ENCODE data around the gene ACTL10.

The ACTL10 gene

DNA sequence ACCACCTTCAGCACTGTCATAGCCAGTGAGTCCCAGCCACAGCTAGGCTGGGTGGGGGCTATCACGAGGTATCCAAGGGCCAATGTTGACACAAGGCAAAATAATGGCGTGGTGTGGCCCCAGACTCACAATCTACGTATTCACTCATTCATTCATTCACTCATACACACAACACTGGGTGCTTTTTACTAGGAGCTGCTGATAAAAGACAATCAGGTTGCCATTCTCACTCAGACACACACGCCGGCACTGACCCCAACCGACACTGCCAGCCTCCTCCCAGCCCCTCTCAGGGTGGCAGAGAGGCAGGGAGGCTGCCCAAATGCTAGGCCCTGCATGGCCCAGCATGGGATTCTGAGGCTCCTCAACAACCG is 6.1 kb upstream of the ACTL10 start:
- in situ Hi-C loops (cut with HindIII; ENCODE audit: low sequenced_read_pairs) = no loop called here
- TF ChIP-seq, protein P1, sequence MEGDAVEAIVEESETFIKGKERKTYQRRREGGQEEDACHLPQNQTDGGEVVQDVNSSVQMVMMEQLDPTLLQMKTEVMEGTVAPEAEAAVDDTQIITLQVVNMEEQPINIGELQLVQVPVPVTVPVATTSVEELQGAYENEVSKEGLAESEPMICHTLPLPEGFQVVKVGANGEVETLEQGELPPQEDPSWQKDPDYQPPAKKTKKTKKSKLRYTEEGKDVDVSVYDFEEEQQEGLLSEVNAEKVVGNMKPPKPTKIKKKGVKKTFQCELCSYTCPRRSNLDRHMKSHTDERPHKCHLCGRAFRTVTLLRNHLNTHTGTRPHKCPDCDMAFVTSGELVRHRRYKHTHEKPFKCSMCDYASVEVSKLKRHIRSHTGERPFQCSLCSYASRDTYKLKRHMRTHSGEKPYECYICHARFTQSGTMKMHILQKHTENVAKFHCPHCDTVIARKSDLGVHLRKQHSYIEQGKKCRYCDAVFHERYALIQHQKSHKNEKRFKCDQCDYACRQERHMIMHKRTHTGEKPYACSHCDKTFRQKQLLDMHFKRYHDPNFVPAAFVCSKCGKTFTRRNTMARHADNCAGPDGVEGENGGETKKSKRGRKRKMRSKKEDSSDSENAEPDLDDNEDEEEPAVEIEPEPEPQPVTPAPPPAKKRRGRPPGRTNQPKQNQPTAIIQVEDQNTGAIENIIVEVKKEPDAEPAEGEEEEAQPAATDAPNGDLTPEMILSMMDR (IDR thresholded peaks at IDR 0.05; ENCODE audit: low read depth, low read length, missing control alignments) = no peak
- no peak overlapping the region for H3K4me3 ChIP-seq (ENCODE audit: low read depth, low read length)
- no peak for DNase-seq (ENCODE audit: low read depth)

DNA sequence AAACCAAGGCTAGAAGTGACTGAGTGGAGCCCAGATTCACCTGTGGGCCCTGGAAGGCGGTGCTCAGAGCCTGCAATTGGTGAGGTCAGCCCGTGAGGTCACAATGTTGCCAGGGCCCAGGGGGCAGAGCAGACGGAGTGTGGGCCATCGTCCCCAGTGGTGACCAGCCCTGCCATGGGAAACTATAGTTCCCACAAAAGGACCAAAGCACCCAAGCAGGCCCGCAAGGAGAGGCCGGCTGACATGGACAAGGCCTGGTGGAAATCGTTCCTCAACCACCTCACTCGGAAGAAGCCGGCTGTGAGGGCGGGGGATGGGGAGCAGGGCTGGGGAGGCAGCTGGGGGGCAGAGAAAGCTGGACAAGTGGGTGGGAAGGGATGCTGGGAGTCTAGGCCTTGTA is 4.6 kb upstream of the ACTL10 start, which contains the start of gene C20orf144:
C20orf144 (plus strand) TSS at position 156 of the 400 bp plus-strand sequence; CDS start at position 175, 19 bp downstream.
- in situ Hi-C loops (cut with HindIII; ENCODE audit: low sequenced_read_pairs) = no loop called here
- DNase-seq (ENCODE audit: low read depth) = no peak
- peak within 1 kb of the TSS; percentile 57 for H3K4me3 ChIP-seq (ENCODE audit: low read depth, low read length)
- TF ChIP-seq, protein P1 (IDR thresholded peaks at IDR 0.05; ENCODE audit: low read depth, low read length, missing control alignments) = no peak

DNA sequence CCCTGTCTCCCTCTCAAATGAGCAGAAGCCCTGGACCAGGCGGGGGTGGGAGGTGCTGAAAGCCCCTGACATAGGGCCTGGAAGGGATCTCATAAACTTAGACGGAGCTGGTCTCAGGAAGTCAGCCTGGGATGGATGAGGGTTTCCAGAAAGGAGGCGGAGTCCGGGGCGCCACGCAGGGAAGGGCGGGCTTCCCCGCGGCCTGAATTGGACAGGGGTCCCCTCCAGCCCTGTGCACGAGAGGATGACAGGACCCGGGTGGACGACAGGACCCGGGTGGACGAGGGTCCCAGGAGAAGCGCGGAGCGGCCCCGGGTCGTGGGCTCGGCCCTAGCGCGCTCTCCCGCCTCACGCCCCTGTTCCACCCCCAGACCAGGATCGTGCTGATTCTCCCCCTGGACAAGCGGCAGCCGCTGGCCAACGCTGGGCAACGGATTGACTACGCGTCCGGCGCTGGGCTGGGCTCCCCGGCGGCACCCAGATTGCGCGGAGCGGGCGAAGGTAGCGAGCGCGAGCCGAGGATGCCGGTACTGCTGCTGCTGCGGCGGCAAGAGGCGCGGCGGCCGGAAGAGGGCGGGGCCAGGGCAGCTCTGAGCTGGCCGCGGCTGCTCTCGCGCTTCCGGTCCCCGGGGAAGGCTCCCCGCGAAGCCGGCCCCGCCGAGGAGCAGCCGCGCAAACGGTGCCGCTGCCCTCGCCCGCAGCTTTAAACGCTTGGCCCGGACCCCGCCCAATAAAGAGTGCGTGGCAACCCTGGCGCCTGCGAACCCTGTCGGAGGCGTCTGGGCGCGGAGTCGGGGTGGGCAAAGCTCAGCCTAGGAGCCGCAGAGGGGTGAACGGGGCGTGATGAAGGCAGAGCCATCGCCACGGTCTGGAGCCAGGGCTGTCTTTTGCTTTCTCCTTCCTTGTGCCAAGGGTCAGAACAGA is 3.3 kb upstream of the ACTL10 start:
- H3K4me3 ChIP-seq (ENCODE audit: low read depth, low read length) = peak overlapping the region; percentile 57
- no peak for DNase-seq (ENCODE audit: low read depth)
- in situ Hi-C loops (cut with HindIII; ENCODE audit: low sequenced_read_pairs) = no loop called here
- TF ChIP-seq, protein P1 (IDR thresholded peaks at IDR 0.05; ENCODE audit: low read depth, low read length, missing control alignments) = no peak

DNA sequence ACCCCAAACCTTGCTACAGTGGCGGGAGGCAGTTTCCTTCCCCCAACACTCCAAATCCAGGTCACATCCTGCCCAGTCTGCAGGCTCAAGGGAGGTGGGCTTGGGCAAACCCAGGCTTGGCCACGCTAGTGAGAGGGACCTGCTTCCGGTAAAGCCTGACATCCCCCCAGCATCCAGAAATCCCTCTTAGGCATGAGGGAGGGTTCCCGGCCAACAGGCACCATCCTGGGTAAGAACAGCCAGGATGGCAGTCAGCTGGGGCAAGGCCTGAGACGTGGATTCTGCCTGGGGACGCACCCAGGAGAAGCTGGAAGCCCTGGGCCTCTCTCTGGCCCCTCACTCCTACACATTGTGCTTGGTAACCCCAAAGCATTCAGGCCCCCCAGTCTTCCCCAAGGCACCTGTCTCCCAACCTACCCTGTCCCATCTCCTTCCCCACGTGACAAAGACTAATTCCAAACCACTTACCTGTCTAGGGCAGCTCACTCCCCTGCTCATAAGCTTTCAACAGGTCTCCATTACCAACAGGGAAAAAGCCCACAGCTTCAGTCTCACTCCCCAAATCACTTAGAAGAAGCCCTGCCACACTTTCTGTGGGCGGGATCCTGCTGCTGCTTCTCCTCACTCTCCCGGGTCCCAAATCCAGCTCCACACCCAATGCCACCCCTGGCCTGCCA is 2.5 kb upstream of the ACTL10 start:
- in situ Hi-C loops (cut with HindIII; ENCODE audit: low sequenced_read_pairs) = no loop called here
- no peak for DNase-seq (ENCODE audit: low read depth)
- TF ChIP-seq, protein P1 (IDR thresholded peaks at IDR 0.05; ENCODE audit: low read depth, low read length, missing control alignments) = no peak
- peak overlapping the region; percentile 57 for H3K4me3 ChIP-seq (ENCODE audit: low read depth, low read length)

DNA sequence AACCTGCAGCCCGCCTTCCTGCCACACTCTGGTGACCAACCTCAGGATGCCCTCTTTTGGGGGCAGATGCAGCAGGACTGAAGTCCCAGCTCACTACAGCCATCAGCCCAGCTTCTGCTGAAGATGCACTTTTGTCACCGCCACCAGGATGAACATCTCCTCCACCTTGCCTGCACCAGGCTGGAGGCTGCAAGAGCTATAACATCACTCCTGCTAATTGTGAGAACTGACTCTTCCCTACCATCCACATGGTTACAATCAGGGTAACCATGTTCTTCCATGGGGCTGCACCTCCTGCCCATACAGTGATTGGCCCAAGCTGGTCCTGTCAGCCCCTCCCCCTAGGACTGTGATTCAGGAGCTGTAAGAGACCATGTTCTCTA is 2.0 kb upstream of the ACTL10 start:
- TF ChIP-seq, protein P1 (IDR thresholded peaks at IDR 0.05; ENCODE audit: low read depth, low read length, missing control alignments) = no peak
- DNase-seq (ENCODE audit: low read depth) = no peak
- in situ Hi-C loops (cut with HindIII; ENCODE audit: low sequenced_read_pairs) = no loop called here

DNA sequence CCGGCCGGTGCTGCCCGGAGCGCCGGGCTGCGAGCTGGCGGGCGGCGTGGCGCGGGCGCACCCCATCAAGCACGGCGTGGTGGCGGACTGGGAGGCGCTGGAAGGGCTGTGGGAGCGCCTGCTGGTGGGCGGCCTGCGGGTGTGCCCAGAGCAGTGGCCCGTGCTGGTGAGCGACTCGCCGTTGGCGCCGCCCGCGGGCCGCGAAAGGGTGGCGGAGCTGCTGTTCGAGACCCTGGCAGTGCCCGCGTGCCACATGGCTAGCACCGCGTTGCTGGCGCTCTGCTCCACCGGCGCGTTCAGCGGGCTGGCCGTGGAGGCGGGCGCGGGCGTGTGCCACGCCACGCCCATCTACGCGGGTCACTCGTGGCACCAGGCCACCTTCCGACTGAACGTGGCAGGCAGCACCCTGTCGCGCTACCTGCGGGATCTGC is 517 bp downstream of the ACTL10 start:
- no peak for DNase-seq (ENCODE audit: low read depth)
- TF ChIP-seq, protein P1 (IDR thresholded peaks at IDR 0.05; ENCODE audit: low read depth, low read length, missing control alignments) = no peak
- in situ Hi-C loops (cut with HindIII; ENCODE audit: low sequenced_read_pairs) = no loop called here
- H3K4me3 ChIP-seq (ENCODE audit: low read depth, low read length) = peak overlapping the region; percentile 44

More for the DNA sequence above, 2.0 kb upstream of the ACTL10 start:
- no peak overlapping the region for H3K4me3 ChIP-seq (ENCODE audit: low read depth, low read length)

All from astrocyte of the cerebellum (primary cell).